ENCODE measurements around the gene ZNF140. TPM values are rescaled to one million over a fixed set of nuclear protein-coding genes. Genes with fewer than 3 reads are reported as not detected.

Gene ZNF140
- total RNA-seq, 1 experiment from 2014 or later = 11.1 TPM

DNA sequence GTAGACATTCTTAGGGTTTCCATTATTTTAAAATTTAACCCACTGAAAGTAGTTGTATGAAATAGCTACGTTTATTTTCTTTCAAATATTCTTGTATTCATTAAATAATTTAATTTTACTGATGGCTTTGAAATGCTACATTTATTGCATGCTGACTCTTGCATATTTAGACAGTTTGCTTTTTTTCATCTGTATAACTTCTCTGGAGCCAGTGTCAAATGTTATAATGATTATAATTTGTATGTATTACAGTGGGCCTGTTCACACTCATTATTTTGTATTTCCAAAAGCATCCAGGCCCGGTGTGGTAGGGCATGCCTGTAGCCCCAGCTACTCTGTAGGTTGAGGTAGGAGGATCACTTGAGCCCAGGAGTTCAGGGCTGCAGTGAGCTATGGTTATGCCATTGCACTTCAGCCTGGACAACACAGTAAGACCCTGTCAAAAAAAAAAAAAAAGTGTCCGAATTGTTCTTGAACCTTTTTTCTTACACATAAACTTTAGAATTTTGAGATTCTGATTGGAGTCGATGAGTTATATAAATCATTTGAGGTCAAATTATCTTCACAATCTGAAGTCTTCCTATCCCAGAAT lies 42.5 kb upstream of the ZNF140 start:
- ChIA-PET POLR2A (ENCODE audit: unreplicated experiment) (no interaction called here), CTCF (no interaction called here)
- peaks cover 4% of the 10 kb centered on the region; the same call in 1 of the 2 replicates for H3F3A ChIP-seq (ENCODE audit: insufficient read depth, low read depth)
- intact Hi-C loops (cut with micrococcal nuclease; ENCODE audit: unreplicated experiment) = no loop called here
- peak overlapping the region; percentile 80; the same call in 1 of the 2 replicates for H3K27ac ChIP-seq
- H3K4me2 ChIP-seq = peak overlapping the region; percentile 81
- no peaks in the 10 kb centered on the region for H4K20me1 ChIP-seq (ENCODE audit: insufficient read depth)
- no peaks in the 10 kb centered on the region for H3K9me2 ChIP-seq (ENCODE audit: insufficient read depth)
- TF ChIP-seq, protein P1, sequence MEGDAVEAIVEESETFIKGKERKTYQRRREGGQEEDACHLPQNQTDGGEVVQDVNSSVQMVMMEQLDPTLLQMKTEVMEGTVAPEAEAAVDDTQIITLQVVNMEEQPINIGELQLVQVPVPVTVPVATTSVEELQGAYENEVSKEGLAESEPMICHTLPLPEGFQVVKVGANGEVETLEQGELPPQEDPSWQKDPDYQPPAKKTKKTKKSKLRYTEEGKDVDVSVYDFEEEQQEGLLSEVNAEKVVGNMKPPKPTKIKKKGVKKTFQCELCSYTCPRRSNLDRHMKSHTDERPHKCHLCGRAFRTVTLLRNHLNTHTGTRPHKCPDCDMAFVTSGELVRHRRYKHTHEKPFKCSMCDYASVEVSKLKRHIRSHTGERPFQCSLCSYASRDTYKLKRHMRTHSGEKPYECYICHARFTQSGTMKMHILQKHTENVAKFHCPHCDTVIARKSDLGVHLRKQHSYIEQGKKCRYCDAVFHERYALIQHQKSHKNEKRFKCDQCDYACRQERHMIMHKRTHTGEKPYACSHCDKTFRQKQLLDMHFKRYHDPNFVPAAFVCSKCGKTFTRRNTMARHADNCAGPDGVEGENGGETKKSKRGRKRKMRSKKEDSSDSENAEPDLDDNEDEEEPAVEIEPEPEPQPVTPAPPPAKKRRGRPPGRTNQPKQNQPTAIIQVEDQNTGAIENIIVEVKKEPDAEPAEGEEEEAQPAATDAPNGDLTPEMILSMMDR (conservative IDR thresholded peaks at IDR 0.05) = no peak
- TF ChIP-seq EZH2 (IDR thresholded peaks at IDR 0.05; ENCODE audit: low read depth) = no peak
- TSS peak; percentile 26 for BruUV-seq (replicated peaks)
- peaks cover 49% of the 10 kb centered on the region for H3K36me3 ChIP-seq (ENCODE audit: low read depth)
- H3K27me3 ChIP-seq (ENCODE audit: insufficient read depth, low read depth) = no peaks in the 10 kb centered on the region; the same call in 1 of the 2 replicates
- peaks cover 54% of the 10 kb centered on the region for H3K9me3 ChIP-seq (ENCODE audit: insufficient read depth, low read depth)
- peaks cover 31% of the 10 kb centered on the region for H3K79me2 ChIP-seq (ENCODE audit: low read depth)
- no peaks in the 10 kb centered on the region for H3K4me1 ChIP-seq (replicated peaks; ENCODE audit: insufficient read depth)
- peak overlapping the region; percentile 85 for H2AFZ ChIP-seq
- peak overlapping the region; percentile 80 for H3K4me3 ChIP-seq
- DNase-seq = no peak

DNA sequence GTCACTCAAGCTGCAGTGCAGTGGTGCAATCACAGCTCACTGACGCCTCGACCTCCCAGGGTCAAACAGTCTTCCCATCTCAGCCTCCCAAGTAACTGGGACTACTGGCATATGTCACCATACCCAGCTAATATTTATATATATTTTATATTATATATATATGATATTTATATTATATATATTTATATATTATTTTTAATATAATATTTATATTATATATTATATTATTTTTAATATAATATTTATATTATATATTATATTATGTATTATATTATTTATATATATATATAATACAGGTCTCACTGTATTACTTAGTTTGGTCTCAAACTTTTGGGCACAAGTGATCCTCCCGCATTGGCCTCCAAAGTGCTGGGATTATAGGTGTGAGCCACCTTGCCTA lies 34.0 kb upstream of the ZNF140 start:
- Histone ChIP-seq H3K4me1 (replicated peaks; ENCODE audit: insufficient read depth) (no peaks in the 10 kb centered on the region), H3K79me2 (ENCODE audit: low read depth) (no peaks in the 10 kb centered on the region), H4K20me1 (ENCODE audit: insufficient read depth) (no peaks in the 10 kb centered on the region), H3K36me3 (ENCODE audit: low read depth) (peaks cover 88% of the 10 kb centered on the region), H3K27ac (no peak overlapping the region), H2AFZ (no peak overlapping the region), H3F3A (ENCODE audit: insufficient read depth, low read depth) (no peaks in the 10 kb centered on the region), H3K9me2 (ENCODE audit: insufficient read depth) (no peaks in the 10 kb centered on the region), H3K9me3 (ENCODE audit: insufficient read depth, low read depth) (peaks cover 72% of the 10 kb centered on the region), H3K4me3 (no peak overlapping the region), H3K4me2 (no peak overlapping the region), H3K27me3 (ENCODE audit: insufficient read depth, low read depth) (no peaks in the 10 kb centered on the region; the same call in 1 of the 2 replicates)
- ChIA-PET CTCF (no interaction called here), POLR2A (ENCODE audit: unreplicated experiment) (no interaction called here)
- no peak for DNase-seq
- no peak for TF ChIP-seq EZH2 (IDR thresholded peaks at IDR 0.05; ENCODE audit: low read depth)
- TF ChIP-seq, protein P1 (conservative IDR thresholded peaks at IDR 0.05) = no peak
- intact Hi-C loops (cut with micrococcal nuclease; ENCODE audit: unreplicated experiment) = no loop called here
- BruUV-seq (replicated peaks) = no TSS peak

DNA sequence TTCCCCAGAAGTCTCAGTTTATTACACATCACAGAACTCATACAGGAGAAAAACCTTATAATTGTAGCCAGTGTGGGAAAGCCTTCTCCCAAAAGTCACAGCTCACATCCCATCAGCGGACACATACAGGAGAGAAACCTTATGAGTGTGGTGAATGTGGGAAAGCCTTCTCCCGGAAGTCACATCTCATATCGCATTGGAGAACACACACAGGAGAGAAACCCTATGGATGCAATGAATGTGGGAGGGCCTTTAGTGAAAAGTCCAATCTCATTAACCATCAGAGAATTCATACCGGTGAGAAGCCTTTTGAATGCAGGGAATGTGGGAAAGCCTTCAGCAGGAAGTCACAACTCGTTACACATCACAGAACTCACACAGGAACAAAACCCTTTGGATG lies 23.3 kb upstream of the ZNF140 start:
- Histone ChIP-seq H3K9me2 (ENCODE audit: insufficient read depth) (no peaks in the 10 kb centered on the region), H3K36me3 (ENCODE audit: low read depth) (peaks cover 29% of the 10 kb centered on the region), H3K9me3 (ENCODE audit: insufficient read depth, low read depth) (peaks cover 78% of the 10 kb centered on the region), H3K79me2 (ENCODE audit: low read depth) (no peaks in the 10 kb centered on the region), H3K4me3 (no peak overlapping the region), H3K27ac (no peak overlapping the region), H3K4me2 (no peak overlapping the region), H3F3A (ENCODE audit: insufficient read depth, low read depth) (peaks cover 32% of the 10 kb centered on the region), H3K4me1 (replicated peaks; ENCODE audit: insufficient read depth) (no peaks in the 10 kb centered on the region), H3K27me3 (ENCODE audit: insufficient read depth, low read depth) (no peaks in the 10 kb centered on the region), H2AFZ (no peak overlapping the region), H4K20me1 (ENCODE audit: insufficient read depth) (no peaks in the 10 kb centered on the region)
- BruUV-seq (replicated peaks) = no TSS peak
- intact Hi-C loops (cut with micrococcal nuclease; ENCODE audit: unreplicated experiment) = no loop called here
- no peak for TF ChIP-seq EZH2 (IDR thresholded peaks at IDR 0.05; ENCODE audit: low read depth)
- ChIA-PET CTCF (no interaction called here), POLR2A (ENCODE audit: unreplicated experiment) (no interaction called here)
- no peak for DNase-seq

Measured in PC-9 (cell line).